GM20431 (cell line): ENCODE data around the gene HSPA8.
"Not testable (repeated sequence)": the region's sequence is repeated elsewhere in the genome, so short reads cannot be mapped to it uniquely, and the experiment has no call there.

Source experiments
- in situ Hi-C: fragments of 300-500 bp; cut with MseI, MboI; formaldehyde crosslinking; loops from one replicate; pipeline ENCODE4 v1.15.0; 2020; ENCODE audit warnings: low sequenced_read_pairs; ENCODE audit not compliant: unreplicated experiment

The HSPA8 gene

GRCh38 chr11:123073343-123074057, 11.6 kb upstream of the HSPA8 start:
- in situ Hi-C loops: no loop called here

- in situ Hi-C loops: no loop called here
Observed at GRCh38 chr11:123072762-123073161, 10.8 kb upstream of the HSPA8 start.

- in situ Hi-C loops: no loop called here
Observed at GRCh38 chr11:123072332-123072761, 10.4 kb upstream of the HSPA8 start.

GRCh38 chr11:123069908-123070821, 8.2 kb upstream of the HSPA8 start:
- in situ Hi-C loops: no loop called here

- in situ Hi-C loops: no loop called here
Observed at GRCh38 chr11:123065621-123066020, 3.7 kb upstream of the HSPA8 start.

GRCh38 chr11:123063826-123064657, 2.1 kb upstream of the HSPA8 start:
- in situ Hi-C loops: no loop called here

- in situ Hi-C loops: no loop called here
Observed at GRCh38 chr11:123062892-123063825, 1.2 kb upstream of the HSPA8 start.

GRCh38 chr11:123062158-123062891, 389 bp upstream of the HSPA8 start:
- in situ Hi-C loops: no loop called here

- in situ Hi-C loops: no loop called here
Observed at GRCh38 chr11:123060277-123061000, 1.5 kb downstream of the HSPA8 start.

GRCh38 chr11:123059041-123059920, 2.7 kb downstream of the HSPA8 start:
- in situ Hi-C loops: not testable (repeated sequence)

- in situ Hi-C loops: no loop called here
Observed at GRCh38 chr11:123057661-123058305, 4.2 kb downstream of the HSPA8 start.

GRCh38 chr11:123056835-123057491, 5.0 kb downstream of the HSPA8 start:
- in situ Hi-C loops: no loop called here

GRCh38 chr11:123055191-123055901, 6.6 kb downstream of the HSPA8 start:
- in situ Hi-C loops: no loop called here

GRCh38 chr11:123054301-123055065, 7.5 kb downstream of the HSPA8 start:
- in situ Hi-C loops: no loop called here
